ENCODE measurements around the gene YAF2.

YAF2 gene

GRCh38 chr12:42281844-42282243 lies 43.8 kb upstream of the YAF2 start:
- TF ChIP-seq CTCF (IDR thresholded peaks at IDR 0.05; ENCODE audit: low read depth, low read length): no peak
- no peak for DNase-seq (ENCODE audit: extremely low read depth, low read depth)

- DNase-seq (ENCODE audit: extremely low read depth, low read depth): no peak
- TF ChIP-seq CTCF (IDR thresholded peaks at IDR 0.05; ENCODE audit: low read depth, low read length): no peak
These were observed 43.2 kb upstream of the YAF2 start for GRCh38 chr12:42281278-42281677.

- TF ChIP-seq CTCF (IDR thresholded peaks at IDR 0.05; ENCODE audit: low read depth, low read length): no peak
- no peak for DNase-seq (ENCODE audit: extremely low read depth, low read depth)
These were observed 40.1 kb upstream of the YAF2 start for GRCh38 chr12:42278128-42278510.

- no peak for DNase-seq (ENCODE audit: extremely low read depth, low read depth)
These were observed 39.5 kb upstream of the YAF2 start for GRCh38 chr12:42277396-42278127.

GRCh38 chr12:42275499-42275898 lies 37.5 kb upstream of the YAF2 start:
- TF ChIP-seq CTCF (IDR thresholded peaks at IDR 0.05; ENCODE audit: low read depth, low read length): no peak

More at GRCh38 chr12:42277396-42278127, 39.5 kb upstream of the YAF2 start:
- TF ChIP-seq CTCF (IDR thresholded peaks at IDR 0.05; ENCODE audit: low read depth, low read length): no peak

GRCh38 chr12:42273706-42274105 lies 35.7 kb upstream of the YAF2 start:
- no peak for DNase-seq (ENCODE audit: extremely low read depth, low read depth)
- no peak for TF ChIP-seq CTCF (IDR thresholded peaks at IDR 0.05; ENCODE audit: low read depth, low read length)

More at GRCh38 chr12:42275499-42275898, 37.5 kb upstream of the YAF2 start:
- DNase-seq (ENCODE audit: extremely low read depth, low read depth): no peak

GRCh38 chr12:42270596-42270995 lies 32.5 kb upstream of the YAF2 start:
- DNase-seq (ENCODE audit: extremely low read depth, low read depth): no peak
- TF ChIP-seq CTCF (IDR thresholded peaks at IDR 0.05; ENCODE audit: low read depth, low read length): no peak

All from AG09319 (cell line).